ENCODE results near the gene CD80.

DNA sequence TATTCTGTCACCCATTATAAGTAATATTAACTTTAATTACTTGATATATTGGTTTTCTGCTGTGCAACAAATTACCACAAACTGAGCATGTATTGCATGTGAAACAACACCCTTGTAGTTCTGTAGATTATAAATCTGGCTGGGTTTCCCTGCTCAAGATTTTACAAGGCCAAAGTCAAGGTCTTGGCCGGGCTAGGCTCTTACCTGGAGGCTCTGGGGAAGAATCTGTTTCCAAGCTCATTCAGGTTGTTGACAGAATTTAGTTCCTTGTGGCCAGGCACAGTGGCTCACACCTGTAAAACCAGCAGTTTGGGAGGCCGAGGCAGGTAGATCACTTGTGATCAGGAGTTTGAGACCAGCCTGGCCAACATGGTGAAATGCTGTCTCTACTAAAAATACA is 44.8 kb downstream of the CD80 start:
- TF ChIP-seq ZNF274 (IDR thresholded peaks at IDR 0.05; ENCODE audit: low read depth, low read length) (no peak), YY1 (IDR thresholded peaks at IDR 0.05; ENCODE audit: insufficient read depth, insufficient read length) (no peak)

Measured in NT2/D1 (cell line).